Liver (tissue), 9 donors: ENCODE data around the gene TPPP3. TPM values are rescaled to one million over a fixed set of nuclear protein-coding genes. Genes with fewer than 3 reads are reported as not detected.

Experiments
- DNase-seq: peaks from one replicate; pipeline ENCODE4 v3.0.0-alpha.2; 2017; ENCODE audit warnings: low spot score
- H3K27ac ChIP-seq, 2 donors: one replicate each; pipeline ENCODE4 v1.7.0; 2013; ENCODE audit warnings: inconsistent platforms in 2 of 2, low read length in 2 of 2, control low read depth in 1 of 2, low read depth in 1 of 2, mild to moderate bottlenecking in 1 of 2
- H3K27me3 ChIP-seq, 4 donors: one replicate each; pipeline versions ENCODE4 v1.6.1 to v1.7.0; 2013; ENCODE audit warnings: low read length in 3 of 4, inconsistent platforms in 1 of 4, mild to moderate bottlenecking in 1 of 4, moderate library complexity in 1 of 4; ENCODE audit not compliant: control insufficient read depth in 4 of 4, insufficient read depth in 4 of 4
- H3K36me3 ChIP-seq, 4 donors: one replicate each; pipeline versions ENCODE4 v1.6.1 to v1.7.0; 2013; ENCODE audit warnings: low read length in 3 of 4, mild to moderate bottlenecking in 3 of 4, low read depth in 1 of 4, moderate library complexity in 1 of 4; ENCODE audit not compliant: control insufficient read depth in 4 of 4, insufficient read depth in 3 of 4
- H3K4me1 ChIP-seq, 4 donors: one replicate each; pipeline versions ENCODE4 v1.6.1 to v1.7.0; 2013; ENCODE audit warnings: low read length in 3 of 4, mild to moderate bottlenecking in 3 of 4, moderate library complexity in 1 of 4; ENCODE audit not compliant: control insufficient read depth in 4 of 4, insufficient read depth in 4 of 4
- H3K4me3 ChIP-seq, 3 donors: one replicate each; pipeline versions ENCODE4 v1.6.1 to v1.7.0; 2013; ENCODE audit warnings: low read length in 3 of 3, control low read depth in 1 of 3, low read depth in 1 of 3, mild to moderate bottlenecking in 1 of 3
- H3K9ac ChIP-seq, 2 donors: one replicate each; pipeline ENCODE4 v1.7.0; 2013; ENCODE audit warnings: low read length in 2 of 2, mild to moderate bottlenecking in 2 of 2, moderate library complexity in 2 of 2, control low read depth in 1 of 2, low read depth in 1 of 2
- H3K9me3 ChIP-seq, 4 donors: one replicate each; pipeline versions ENCODE4 v1.6.1 to v1.7.0; 2013; ENCODE audit warnings: low read length in 3 of 4; ENCODE audit not compliant: control insufficient read depth in 4 of 4
- ATF3 ChIP-seq: IDR thresholded peaks from 2 replicates; pipeline ENCODE4 v1.6.1; 2016; ENCODE audit warnings: antibody characterized with exemption
- CTCF ChIP-seq: fragments of 150-350 bp; IDR thresholded peaks from 2 replicates; pipeline ENCODE4 v1.5.1; 2017; ENCODE audit warnings: improper control_type of control experiment, low read depth, low read length; ENCODE audit not compliant: missing input control
- EGR1 ChIP-seq, 2 donors: IDR thresholded peaks; 2 replicates each; pipeline ENCODE4 v1.6.1; 2016 to 2018; ENCODE audit warnings: antibody characterized with exemption in 2 of 2, low read depth in 2 of 2
- FOXA1 ChIP-seq: IDR thresholded peaks from 2 replicates; pipeline ENCODE4 v1.6.1; 2016; ENCODE audit warnings: antibody characterized with exemption
- FOXA2 ChIP-seq: IDR thresholded peaks from 2 replicates; pipeline ENCODE4 v1.6.1; 2016; ENCODE audit warnings: antibody characterized with exemption
- GABPA ChIP-seq, 2 donors: IDR thresholded peaks in 1 of 2; conservative IDR thresholded peaks in 1 of 2; 2 replicates each; pipeline ENCODE4 v1.6.1; 2016; ENCODE audit warnings: antibody characterized with exemption in 2 of 2, mild to moderate bottlenecking in 1 of 2, moderate library complexity in 1 of 2
- HNF4A ChIP-seq, 2 donors: conservative IDR thresholded peaks; 2 replicates each; pipeline ENCODE4 v1.6.1; 2016; ENCODE audit warnings: antibody characterized with exemption in 2 of 2, mild to moderate bottlenecking in 2 of 2
- HNF4G ChIP-seq: IDR thresholded peaks from 2 replicates; pipeline ENCODE4 v1.6.1; 2016; ENCODE audit warnings: antibody characterized with exemption
- JUND ChIP-seq, 2 donors: IDR thresholded peaks; 2 replicates each; pipeline ENCODE4 v1.6.1; 2016; ENCODE audit warnings: antibody characterized with exemption in 2 of 2
- MAX ChIP-seq: IDR thresholded peaks from 2 replicates; pipeline ENCODE4 v1.6.1; 2016; ENCODE audit warnings: antibody characterized with exemption
- NR2F2 ChIP-seq: IDR thresholded peaks from 2 replicates; pipeline ENCODE4 v1.6.1; 2016; ENCODE audit warnings: antibody characterized with exemption
- RAD21 ChIP-seq, 2 donors: IDR thresholded peaks; 2 replicates each; pipeline ENCODE4 v1.6.1; 2016; ENCODE audit warnings: antibody characterized with exemption in 2 of 2, mild to moderate bottlenecking in 2 of 2
- REST ChIP-seq: IDR thresholded peaks from 2 replicates; pipeline ENCODE4 v1.6.1; 2016; ENCODE audit warnings: antibody characterized with exemption, mild to moderate bottlenecking
- RXRA ChIP-seq, 2 donors: IDR thresholded peaks; 2 replicates each; pipeline ENCODE4 v1.6.1; 2017 to 2018; ENCODE audit warnings: antibody characterized with exemption in 2 of 2, mild to moderate bottlenecking in 1 of 2
- SP1 ChIP-seq: IDR thresholded peaks from 2 replicates; pipeline ENCODE4 v1.6.1; 2018; ENCODE audit warnings: antibody characterized with exemption, mild to moderate bottlenecking
- TAF1 ChIP-seq: conservative IDR thresholded peaks from 2 replicates; pipeline ENCODE4 v1.6.1; 2016; ENCODE audit warnings: antibody characterized with exemption, mild to moderate bottlenecking
- YY1 ChIP-seq: IDR thresholded peaks from 2 replicates; pipeline ENCODE4 v1.6.1; 2016; ENCODE audit warnings: antibody characterized with exemption, mild to moderate bottlenecking
- ZBTB33 ChIP-seq: IDR thresholded peaks from 2 replicates; pipeline ENCODE4 v1.6.1; 2016; ENCODE audit warnings: antibody characterized with exemption
- WGBS: extraction: QIAGEN DNeasy Blood & Tissue Kit; methylation state at CpG from one replicate; pipeline ENCODE4 v1.1.7; 2013; 5-methylcytosine and 5-hydroxymethylcytosine counted together
- polyA plus RNA-seq, 2 donors: library from polyadenylated mRNA; stranded (reverse) in 1 of 2; unstranded in 1 of 2; fragments of 200-250 nt in 1 of 2; fragments of >200 nt in 1 of 2; fragmentation: Nextera tagmentation in 1 of 2; extraction: Ambion mirVana in 1 of 2; gene quantifications; one replicate each; pipeline versions ENCODE4 v1.2.1 to v1.2.3, GENCODE V29; 2013 to 2015
- total RNA-seq, 2 donors: library from RNA; depleted of rRNA; stranded (reverse); fragments of >200 nt; gene quantifications; one replicate each; pipeline ENCODE4 v1.2.3, GENCODE V29; 2014
- donor health status: healthy.
- donor health status: healthy.
- donor health status: healthy.
- donor health status: healthy.
- donor health status: healthy.

Gene TPPP3
- total and polyA plus RNA-seq, 4 donors = 0.28 to 0.84 (median 0.55) TPM

- H3K9ac ChIP-seq = no peak overlapping the region
- TF ChIP-seq RAD21 (IDR thresholded peaks at IDR 0.05) (no peak), REST (no peak), HNF4A (conservative IDR thresholded peaks at IDR 0.05) (no peak), NR2F2 (no peak), HNF4G (no peak), TAF1 (no peak), FOXA1 (no peak), ATF3 (no peak), CTCF (no peak)
- no peak for DNase-seq
- H3K4me1 ChIP-seq = peaks cover 10 to 34% (median 30%) of the 10 kb centered on the region in 4 donors
- H3K4me3 ChIP-seq = no peak overlapping the region
- 84% methylated on average over 7 of the region's 7 CpGs for WGBS
- H3K9me3 ChIP-seq = no peaks in the 10 kb centered on the region
- peaks cover 0 to 4% (median 0%) of the 10 kb centered on the region in 4 donors for H3K27me3 ChIP-seq
- H3K27ac ChIP-seq = no peak overlapping the region
- no peaks in the 10 kb centered on the region for H3K36me3 ChIP-seq
Measured at GRCh38 chr16:67426950-67427349, 33.7 kb upstream of the TPPP3 start.

GRCh38 chr16:67426022-67426421 lies 32.7 kb upstream of the TPPP3 start:
- Histone ChIP-seq H3K9ac (no peak overlapping the region), H3K4me3 (no peak overlapping the region), H3K27ac (no peak overlapping the region), H3K27me3 (peaks cover 0 to 4% (median 0%) of the 10 kb centered on the region in 4 donors), H3K9me3 (no peaks in the 10 kb centered on the region), H3K4me1 (peaks cover 3 to 26% (median 23%) of the 10 kb centered on the region in 4 donors), H3K36me3 (no peaks in the 10 kb centered on the region)
- WGBS = 77% methylated on average over 7 of the region's 7 CpGs
- no peak for DNase-seq
- TF ChIP-seq SP1 (no peak), MAX (no peak), FOXA2 (no peak), REST (no peak), RXRA (IDR thresholded peaks at IDR 0.05) (no peak), ATF3 (no peak), JUND (IDR thresholded peaks at IDR 0.05) (no peak), FOXA1 (no peak), RAD21 (IDR thresholded peaks at IDR 0.05) (no peak), YY1 (no peak), TAF1 (no peak), ZBTB33 (no peak), HNF4A (conservative IDR thresholded peaks at IDR 0.05) (no peak), CTCF (no peak), GABPA (IDR thresholded peaks at IDR 0.05 in 1 of 2, conservative IDR thresholded peaks at IDR 0.05 in 1 of 2) (no peak), NR2F2 (no peak), EGR1 (IDR thresholded peaks at IDR 0.05; ENCODE audit: low read depth in 2 of 2) (no peak)
